Fibroblast of skin of abdomen (primary cell): ENCODE results near the gene PRRC2A.

Experiments used
- DNase-seq: peaks from one replicate; pipeline ENCODE4 v3.0.0-alpha.2; 2013

Gene PRRC2A

GRCh38 chr6:31652925-31653724, 32.6 kb downstream of the PRRC2A start:
- no peak for DNase-seq

- DNase-seq = no peak
Measured at GRCh38 chr6:31654574-31655348, 34.2 kb downstream of the PRRC2A start.

GRCh38 chr6:31655349-31656237, 35.1 kb downstream of the PRRC2A start, which contains the start of gene APOM:
TSS of gene APOM (plus strand) at chr6:31655894. CDS start at chr6:31655967, 73 bp downstream.
- DNase-seq = no peak

- no peak for DNase-seq
Measured at GRCh38 chr6:31657406-31658157, 37.1 kb downstream of the PRRC2A start.

GRCh38 chr6:31658158-31658688, 37.7 kb downstream of the PRRC2A start:
- no peak for DNase-seq

GRCh38 chr6:31658983-31659648, 38.6 kb downstream of the PRRC2A start:
- no peak for DNase-seq

- DNase-seq = no peak
Measured at GRCh38 chr6:31659649-31660380, 39.3 kb downstream of the PRRC2A start.

GRCh38 chr6:31660381-31661261, 40.1 kb downstream of the PRRC2A start, which contains the start of gene C6orf47:
TSS of gene C6orf47 (minus strand) at chr6:31660778. CDS start at chr6:31659947, 831 bp downstream.
- peak; percentile 78 for DNase-seq

- DNase-seq = no peak
Measured at GRCh38 chr6:31661262-31662123, 41.0 kb downstream of the PRRC2A start.

GRCh38 chr6:31662124-31662723, 41.7 kb downstream of the PRRC2A start:
- DNase-seq = no peak

- peak; percentile 46 for DNase-seq
Measured at GRCh38 chr6:31663126-31663960, 42.8 kb downstream of the PRRC2A start.

- DNase-seq = peak; percentile 79
Measured at GRCh38 chr6:31663961-31664789, 43.7 kb downstream of the PRRC2A start.

GRCh38 chr6:31664790-31665500, 44.4 kb downstream of the PRRC2A start, which contains the start of gene GPANK1:
TSS of gene GPANK1 (minus strand) at chr6:31664997. CDS start at chr6:31664478, 519 bp downstream.
- DNase-seq = peak; percentile 94

- DNase-seq = peak; percentile 97
Measured at GRCh38 chr6:31665501-31666336, 45.2 kb downstream of the PRRC2A start, which contains the start of gene CSNK2B. TSS of gene CSNK2B (plus strand) at chr6:31666080. CDS start at chr6:31666832, 752 bp downstream.
